GM13977 (cell line): ENCODE measurements around the gene LRRC55.

ENCODE experiments used
- DNase-seq: peaks from one replicate; pipeline ENCODE4 v3.0.0; 2012; ENCODE audit warnings: low spot score
- in situ Hi-C: fragments of 300-500 bp; cut with MboI; formaldehyde crosslinking; loops from one replicate; pipeline ENCODE4 v1.12.0; 2022; ENCODE audit warnings: low sequenced_read_pairs, low pct_unique_long_range_greater_than_20kb, mixed read lengths, inconsistent platforms; ENCODE audit not compliant: unreplicated experiment
- TF ChIP-seq, protein P1 (sequence below): IDR thresholded peaks from 2 replicates; pipeline ENCODE4 v1.5.1; 2012; ENCODE audit warnings: mild to moderate bottlenecking, control low read depth; ENCODE audit not compliant: insufficient read depth; ENCODE audit errors: extremely low read depth, missing control alignments

Gene LRRC55

DNA sequence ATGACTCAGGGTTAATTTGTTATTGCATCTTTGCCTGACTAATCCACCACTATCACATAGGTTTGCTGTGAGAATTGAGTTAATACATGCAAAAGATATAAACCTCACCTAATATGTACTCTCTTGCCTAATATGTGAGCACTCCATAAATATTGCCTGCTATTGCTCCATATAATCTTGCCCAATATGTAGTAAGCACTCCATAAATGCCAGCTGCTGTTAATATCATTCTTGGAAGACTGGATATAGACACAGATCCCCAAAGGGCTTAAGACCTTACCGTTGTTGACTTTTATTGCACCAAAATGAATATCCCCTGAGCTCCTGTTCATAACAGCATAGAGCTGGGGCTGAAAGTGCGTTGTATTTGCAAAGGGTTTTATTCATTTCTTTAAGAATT, 27.0 kb upstream of the LRRC55 start:
- in situ Hi-C loops, result no loop called here
- DNase-seq, result no peak
- TF ChIP-seq, protein P1, sequence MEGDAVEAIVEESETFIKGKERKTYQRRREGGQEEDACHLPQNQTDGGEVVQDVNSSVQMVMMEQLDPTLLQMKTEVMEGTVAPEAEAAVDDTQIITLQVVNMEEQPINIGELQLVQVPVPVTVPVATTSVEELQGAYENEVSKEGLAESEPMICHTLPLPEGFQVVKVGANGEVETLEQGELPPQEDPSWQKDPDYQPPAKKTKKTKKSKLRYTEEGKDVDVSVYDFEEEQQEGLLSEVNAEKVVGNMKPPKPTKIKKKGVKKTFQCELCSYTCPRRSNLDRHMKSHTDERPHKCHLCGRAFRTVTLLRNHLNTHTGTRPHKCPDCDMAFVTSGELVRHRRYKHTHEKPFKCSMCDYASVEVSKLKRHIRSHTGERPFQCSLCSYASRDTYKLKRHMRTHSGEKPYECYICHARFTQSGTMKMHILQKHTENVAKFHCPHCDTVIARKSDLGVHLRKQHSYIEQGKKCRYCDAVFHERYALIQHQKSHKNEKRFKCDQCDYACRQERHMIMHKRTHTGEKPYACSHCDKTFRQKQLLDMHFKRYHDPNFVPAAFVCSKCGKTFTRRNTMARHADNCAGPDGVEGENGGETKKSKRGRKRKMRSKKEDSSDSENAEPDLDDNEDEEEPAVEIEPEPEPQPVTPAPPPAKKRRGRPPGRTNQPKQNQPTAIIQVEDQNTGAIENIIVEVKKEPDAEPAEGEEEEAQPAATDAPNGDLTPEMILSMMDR, result no peak

DNA sequence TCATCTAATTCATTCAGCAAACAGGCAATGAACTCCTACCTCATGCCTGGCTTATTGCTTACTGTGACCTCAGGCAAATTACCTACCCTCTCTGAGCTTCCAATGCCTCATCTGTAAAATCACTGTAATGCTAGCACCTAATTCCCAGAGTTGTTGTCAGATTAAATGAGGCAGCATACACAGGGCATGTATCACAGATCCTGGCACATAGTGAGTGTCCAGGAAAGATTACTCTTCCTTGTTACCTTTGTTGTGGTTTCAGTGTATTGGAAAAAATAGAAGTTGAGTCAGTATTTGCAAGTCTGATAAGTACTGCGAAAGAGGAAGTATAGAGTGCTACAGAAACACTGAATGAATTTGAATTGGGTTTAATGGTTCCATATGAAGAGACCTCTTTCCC, 26.4 kb upstream of the LRRC55 start:
- TF ChIP-seq, protein P1, result no peak

DNA sequence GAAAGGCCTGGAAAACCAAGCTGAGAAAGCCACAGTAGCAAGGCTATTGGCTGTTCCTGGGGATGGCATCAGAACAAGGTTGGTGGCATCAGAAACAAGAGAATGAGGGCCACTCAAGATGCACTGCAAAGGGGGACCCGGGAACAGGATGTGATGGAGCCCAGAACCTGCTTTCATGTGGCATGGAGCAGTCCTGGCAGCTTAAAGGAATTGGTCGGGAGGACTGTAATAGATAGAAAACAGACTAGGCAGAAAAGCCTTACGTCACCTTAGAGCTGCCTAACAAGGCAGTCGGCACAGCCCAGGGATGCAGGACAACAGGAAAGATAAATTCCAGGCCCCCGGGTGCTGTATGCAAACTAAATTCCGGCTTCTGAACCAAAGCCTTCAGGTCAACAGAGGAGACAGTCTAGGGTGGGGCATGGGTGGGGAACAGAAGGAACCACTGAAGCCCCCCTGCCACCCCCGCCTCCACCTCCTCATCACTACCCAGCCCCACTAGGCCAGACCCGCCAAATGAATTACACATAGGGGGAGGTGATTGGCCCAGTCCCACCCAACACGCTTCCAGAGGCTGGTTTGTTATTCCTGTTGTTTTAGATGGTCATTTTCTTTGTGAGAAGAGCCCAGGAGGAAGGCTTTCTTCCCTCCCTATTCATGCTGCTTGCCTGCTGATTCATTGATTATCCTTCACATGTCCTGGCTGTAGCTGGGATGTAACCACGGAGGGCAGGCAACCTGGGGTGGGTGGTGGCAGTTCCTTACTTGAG, 25.7 kb upstream of the LRRC55 start:
- in situ Hi-C loops, result no loop called here
- TF ChIP-seq, protein P1, result no peak
- no peak for DNase-seq

More for the DNA sequence above, 26.4 kb upstream of the LRRC55 start:
- in situ Hi-C loops, result no loop called here
- no peak for DNase-seq

DNA sequence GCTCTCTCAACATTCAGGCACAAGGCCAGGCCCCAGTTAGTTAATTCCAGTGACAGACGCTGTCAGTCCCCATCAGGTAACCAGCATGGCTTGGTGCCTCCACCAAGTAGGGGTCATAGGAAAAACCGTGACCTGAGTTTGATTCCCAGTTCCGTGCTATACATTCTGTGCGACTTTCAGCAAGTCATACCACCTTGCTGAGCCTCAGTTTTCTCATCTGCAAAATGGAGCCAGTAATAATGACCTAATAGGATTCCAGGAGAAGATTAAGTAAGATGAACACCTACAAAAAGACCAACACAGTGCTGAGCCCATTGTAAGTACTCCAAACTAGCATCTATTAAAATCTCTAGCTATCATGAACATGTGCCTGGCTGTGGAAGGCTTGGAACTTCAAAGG, 24.8 kb upstream of the LRRC55 start:
- in situ Hi-C loops, result no loop called here
- no peak for DNase-seq
- TF ChIP-seq, protein P1, result no peak

DNA sequence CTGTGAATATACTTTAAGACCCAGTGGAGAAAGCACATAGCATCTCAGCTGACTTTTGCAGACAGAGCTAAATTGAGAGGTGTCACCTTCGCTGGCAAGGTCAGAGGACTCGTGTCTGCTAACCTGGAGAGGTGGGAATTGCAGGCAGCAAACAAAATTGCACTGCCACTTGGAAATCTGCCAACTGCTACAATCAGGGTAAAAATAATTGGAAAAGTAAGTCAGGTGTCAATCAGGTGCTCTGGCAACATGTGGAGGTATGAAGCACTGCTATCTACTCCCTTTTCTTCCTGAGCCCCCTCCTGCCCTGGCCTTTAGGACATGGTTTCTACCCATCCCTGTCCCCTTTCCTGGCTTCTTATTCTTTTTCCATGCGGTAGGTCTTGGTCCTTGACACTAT, 24.1 kb upstream of the LRRC55 start:
- in situ Hi-C loops, result no loop called here
- no peak for DNase-seq
- TF ChIP-seq, protein P1, result no peak

DNA sequence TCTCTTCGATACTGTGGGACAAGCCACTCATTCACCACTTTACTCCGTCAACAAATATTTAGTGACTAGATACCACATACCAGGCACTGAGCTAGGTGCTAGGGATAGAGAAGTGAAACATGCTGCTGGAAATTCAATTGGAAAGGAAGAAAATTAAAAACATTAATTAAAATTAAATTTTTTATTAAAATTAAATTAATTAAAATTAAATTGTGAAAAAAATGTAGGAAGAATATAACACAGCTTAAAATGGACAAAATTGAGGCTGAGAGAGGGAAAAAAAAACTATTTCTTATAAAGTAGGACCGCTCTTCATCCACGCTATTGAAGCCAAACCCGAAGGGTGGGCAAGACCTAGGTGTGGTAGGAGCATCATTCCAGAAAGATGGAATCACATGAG, 23.6 kb upstream of the LRRC55 start:
- in situ Hi-C loops, result no loop called here
- no peak for DNase-seq
- TF ChIP-seq, protein P1, result no peak
